Stimulated activated CD8-positive, alpha-beta memory T cell treated with anti-CD3 and anti-CD28 coated beads, Interleukin-15, amount 100 ng/mL, for 4 hours (primary cell): Measurements from ENCODE around the gene ARHGEF5.
"Not testable (repeated sequence)": the region's sequence is repeated elsewhere in the genome, so short reads cannot be mapped to it uniquely, and the experiment has no call there.

Experiments used
- DNase-seq, 2 donors: peaks; one replicate each; pipeline ENCODE4 v3.0.0-alpha.2; 2020; ENCODE audit warnings: low read depth in 2 of 2

The ARHGEF5 gene

GRCh38 chr7:144384071-144384470 lies 28.9 kb downstream of the ARHGEF5 start:
- no peak for DNase-seq

DNA sequence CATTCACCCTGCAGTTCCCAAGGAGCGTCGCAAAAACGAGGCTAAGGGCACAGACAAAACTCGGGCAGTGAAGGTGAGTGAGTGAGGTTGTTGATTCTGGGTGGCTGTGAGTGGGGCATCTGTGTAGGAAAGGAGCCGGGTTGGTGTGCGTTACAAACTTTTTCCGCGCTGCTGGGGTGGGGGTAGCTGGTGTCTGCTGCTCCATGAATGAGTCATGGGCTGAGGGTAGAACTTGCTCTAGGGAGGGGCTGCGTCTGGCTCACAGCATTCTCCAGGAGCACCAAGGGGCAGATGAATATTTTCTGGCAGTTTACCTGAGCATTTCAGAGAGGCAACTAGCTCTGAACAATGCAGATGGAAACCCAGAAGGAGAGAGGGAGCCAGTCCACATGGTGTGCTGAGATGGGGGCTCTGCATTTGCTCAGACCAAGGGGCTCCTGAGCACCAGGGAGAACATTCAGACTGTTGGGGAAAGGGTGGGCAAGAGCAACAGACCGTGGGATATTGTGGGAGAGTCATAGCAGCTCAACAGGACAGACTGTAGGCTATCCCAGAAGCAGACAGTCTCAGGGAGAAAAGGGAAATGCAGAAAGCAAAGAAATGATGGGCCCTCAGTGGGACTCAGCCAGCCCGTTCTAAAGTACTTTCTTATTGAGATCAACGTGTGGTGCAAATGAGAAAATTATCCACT lies 29.5 kb downstream of the ARHGEF5 start:
- DNase-seq: no peak

DNA sequence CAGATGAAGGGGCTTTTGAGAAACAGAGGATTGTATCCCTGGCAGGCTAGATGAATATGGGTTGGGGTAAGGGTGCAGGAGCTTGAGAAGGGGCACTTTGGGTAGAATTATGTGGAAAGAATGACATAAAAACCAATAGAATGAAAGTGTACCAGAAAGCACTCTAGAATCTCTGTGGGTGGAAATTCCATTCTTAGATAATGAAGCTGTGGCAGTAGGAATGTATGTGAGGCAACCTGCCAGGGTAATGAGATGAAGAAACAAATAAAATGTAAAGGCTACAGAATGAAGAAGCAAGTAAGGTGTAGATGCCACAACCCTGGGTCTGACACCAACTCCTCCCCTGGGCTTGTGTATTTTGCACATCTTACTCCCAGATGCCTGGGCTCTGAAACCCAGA lies 31.5 kb downstream of the ARHGEF5 start:
- no peak for DNase-seq

GRCh38 chr7:144388950-144389349 lies 33.7 kb downstream of the ARHGEF5 start:
- no peak for DNase-seq

- no peak for DNase-seq
Observed at GRCh38 chr7:144390481-144390880, 35.3 kb downstream of the ARHGEF5 start.

GRCh38 chr7:144391014-144391413 lies 35.8 kb downstream of the ARHGEF5 start:
- DNase-seq: no peak

GRCh38 chr7:144391823-144392255 lies 36.6 kb downstream of the ARHGEF5 start:
- DNase-seq: no peak

DNA sequence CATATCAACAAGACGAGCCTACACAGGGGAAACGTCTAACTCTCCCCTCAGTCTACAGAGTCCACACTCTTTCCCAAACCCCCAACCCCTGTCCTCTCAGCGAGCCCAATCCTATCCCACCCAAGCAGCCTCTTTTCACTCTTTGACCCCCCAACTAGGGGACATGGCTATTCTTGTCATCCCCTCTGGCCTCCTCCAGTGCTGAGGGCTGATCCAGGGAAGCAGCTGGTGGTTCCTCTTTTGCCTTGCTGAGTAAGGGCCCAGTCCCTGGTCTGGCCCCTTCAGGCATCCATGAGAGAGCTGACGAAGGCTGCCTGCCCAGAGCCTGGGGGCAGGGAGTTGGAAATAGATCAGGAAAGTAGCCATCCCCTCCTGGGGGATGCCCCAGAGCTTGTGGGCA lies 41.9 kb downstream of the ARHGEF5 start:
- no peak for DNase-seq

DNA sequence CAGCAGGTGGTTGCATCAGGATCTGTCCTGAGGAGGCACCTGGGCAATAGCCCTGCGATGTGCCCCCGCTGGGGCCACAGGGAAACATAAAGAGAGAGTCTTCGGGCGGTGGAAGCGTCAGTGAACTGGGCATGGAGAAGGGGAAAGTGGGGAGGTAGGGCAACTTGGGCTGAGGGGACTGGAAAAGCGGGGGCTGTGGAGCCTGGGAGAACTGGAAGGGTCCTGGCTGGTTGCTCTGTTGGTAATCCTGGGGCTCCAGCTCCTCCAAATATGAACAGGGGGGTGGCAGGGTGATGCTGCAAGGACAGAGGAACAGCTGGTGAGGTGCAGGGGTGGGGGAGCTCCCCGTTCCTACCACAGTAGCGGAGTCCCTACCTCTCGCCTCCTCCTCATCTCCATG lies 43.1 kb downstream of the ARHGEF5 start:
- no peak for DNase-seq

DNA sequence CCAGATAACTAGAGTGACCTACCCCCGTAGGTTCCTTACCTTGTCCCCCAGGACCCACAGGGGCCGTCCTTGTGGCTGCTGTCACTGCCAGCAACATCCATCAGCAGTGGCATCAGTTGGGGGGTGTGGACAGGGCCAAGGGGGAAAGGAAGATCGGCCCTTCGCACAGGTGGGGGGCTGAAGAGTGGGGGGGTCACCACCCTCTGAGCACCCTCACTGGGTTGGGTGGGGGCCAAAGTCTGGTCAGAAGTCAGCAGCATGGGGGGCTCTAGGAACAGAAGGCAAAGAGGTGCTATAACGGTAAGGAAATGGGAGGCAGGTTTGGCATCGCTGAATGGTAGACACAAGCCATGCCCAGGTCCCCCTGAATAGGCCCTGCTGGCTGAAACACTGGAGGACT lies 43.7 kb downstream of the ARHGEF5 start:
- DNase-seq: no peak

- DNase-seq: no peak
Observed at GRCh38 chr7:144399946-144400345, 44.7 kb downstream of the ARHGEF5 start.

DNA sequence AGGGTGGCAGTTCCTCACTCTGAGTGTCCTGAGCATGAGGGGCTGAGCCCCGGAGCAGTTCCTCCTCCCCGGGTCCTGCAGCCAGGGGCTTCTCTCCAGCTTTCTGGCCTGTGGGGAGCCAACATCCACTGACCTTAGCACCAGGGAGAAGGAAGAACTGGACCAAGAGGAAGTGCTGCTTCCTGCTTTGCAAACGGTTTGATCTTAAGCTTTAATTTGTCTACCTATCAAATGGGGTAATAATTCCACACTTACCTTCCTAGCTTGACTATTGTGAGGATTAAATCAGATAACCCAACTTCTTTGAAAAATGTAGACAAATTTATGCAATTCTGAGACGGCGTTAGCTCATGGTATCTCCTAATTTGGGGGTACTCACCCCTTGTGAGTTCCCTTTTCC lies 46.3 kb downstream of the ARHGEF5 start:
- DNase-seq: no peak

DNA sequence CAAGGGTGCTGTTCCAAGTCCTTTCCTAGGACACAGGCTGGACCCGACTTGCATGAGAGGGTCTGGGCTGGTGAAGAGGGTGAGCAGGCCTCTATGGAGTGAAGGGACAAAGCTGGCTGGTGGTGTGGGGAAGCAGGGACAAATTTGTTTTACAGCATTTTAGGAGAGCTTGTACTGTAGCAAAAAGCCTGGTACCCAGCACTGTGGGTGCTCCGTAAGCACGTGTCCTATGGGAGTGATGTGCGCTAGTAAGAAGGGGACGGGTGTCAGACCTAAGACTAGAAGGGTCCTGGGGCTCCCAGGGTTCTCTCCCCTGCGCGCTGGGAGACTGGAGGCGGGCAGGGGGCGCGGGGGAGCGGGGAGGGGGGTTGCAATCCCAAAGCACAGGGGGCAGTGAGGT lies 47.9 kb downstream of the ARHGEF5 start:
- DNase-seq: no peak

GRCh38 chr7:144403649-144404061 lies 48.5 kb downstream of the ARHGEF5 start, which contains the start of gene NOBOX:
NOBOX (minus strand) TSS chr7:144403693.
- no peak for DNase-seq

DNA sequence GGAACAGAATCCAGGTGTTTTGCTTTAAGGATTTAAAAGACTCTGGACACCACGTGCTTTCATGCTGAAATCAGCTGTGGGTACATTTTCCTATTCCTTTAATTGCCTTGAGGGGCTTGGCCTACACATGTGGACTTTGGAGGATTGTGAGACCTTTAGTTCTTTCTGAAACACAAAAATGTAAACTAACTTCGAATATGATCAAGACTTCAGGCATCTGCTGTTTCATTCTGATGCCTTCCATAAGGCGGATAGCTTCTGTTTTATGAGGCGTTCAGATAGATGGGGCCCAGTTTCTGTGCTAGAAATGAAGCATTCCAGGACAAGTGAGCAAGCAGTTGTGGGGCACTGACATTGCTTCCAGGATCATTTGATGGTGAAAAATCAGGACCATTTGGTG lies 49.7 kb downstream of the ARHGEF5 start:
- no peak for DNase-seq

- no peak for DNase-seq
Observed at GRCh38 chr7:144407266-144407931, 52.2 kb downstream of the ARHGEF5 start.

DNA sequence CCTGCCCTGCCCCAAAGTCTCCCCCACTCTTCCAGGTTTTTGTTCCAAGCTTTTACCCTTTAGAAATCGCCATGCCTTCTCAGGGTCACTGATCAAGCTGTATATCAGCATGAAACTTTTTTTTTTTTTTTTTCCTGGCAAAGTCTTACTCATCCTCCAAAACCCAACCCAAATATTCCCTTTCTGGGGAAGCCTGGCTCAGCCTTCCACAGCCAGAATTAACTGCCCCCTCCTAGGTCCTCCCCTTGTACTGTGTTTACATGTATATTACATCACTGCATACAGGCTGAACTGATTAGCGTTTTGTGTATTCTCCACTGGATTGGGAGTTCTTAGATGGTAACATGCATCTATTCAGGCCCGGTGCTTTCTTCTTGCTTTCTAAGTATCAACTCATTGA lies 52.9 kb downstream of the ARHGEF5 start:
- DNase-seq: no peak

DNA sequence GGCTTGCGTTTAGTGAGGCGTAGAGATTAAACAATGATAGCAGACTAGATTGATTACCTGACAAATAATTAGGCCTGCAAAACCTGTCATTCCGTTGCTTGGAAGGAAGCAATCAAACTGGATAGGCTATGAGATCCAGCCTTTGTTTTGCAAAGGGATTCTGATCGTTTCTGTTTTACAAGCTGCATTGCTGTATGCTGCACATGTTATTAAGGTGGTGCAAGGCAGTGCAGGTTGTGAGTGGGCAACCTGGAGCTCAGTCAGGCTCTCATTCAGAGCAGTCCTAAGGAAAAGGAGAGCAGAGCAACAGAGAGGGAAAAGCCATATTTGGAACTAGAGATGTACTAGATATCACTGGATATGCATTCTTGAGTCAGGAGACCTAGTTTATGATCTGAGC lies 55.2 kb downstream of the ARHGEF5 start:
- no peak for DNase-seq

- no peak for DNase-seq
Observed at GRCh38 chr7:144414815-144415214, 59.6 kb downstream of the ARHGEF5 start.

GRCh38 chr7:144415858-144416257 lies 60.7 kb downstream of the ARHGEF5 start:
- DNase-seq: no peak

- DNase-seq: no peak
Observed at GRCh38 chr7:144416341-144416740, 61.1 kb downstream of the ARHGEF5 start.

- DNase-seq: not testable (repeated sequence)
Observed at GRCh38 chr7:144418931-144419330, 63.7 kb downstream of the ARHGEF5 start.

DNA sequence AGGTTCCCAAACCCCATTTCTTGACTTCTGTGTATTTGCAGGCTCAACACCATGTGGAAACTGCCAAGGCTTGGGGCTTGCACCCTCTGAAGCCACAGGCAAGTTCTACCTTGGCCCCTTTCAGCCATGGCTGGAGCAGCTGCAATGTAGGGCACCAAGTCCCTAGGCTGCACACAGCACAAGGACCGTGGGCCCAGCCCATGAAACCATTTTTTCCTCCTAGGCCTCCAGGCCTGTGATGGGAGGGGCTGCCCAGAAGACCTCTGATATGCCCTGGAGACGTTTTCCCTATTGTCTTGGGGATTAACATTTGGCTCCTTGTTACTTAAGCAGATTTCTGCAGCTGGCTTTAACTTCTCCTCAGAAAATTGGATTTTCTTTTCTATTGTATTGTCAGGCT lies 72.3 kb downstream of the ARHGEF5 start:
- DNase-seq: not testable (repeated sequence)

DNA sequence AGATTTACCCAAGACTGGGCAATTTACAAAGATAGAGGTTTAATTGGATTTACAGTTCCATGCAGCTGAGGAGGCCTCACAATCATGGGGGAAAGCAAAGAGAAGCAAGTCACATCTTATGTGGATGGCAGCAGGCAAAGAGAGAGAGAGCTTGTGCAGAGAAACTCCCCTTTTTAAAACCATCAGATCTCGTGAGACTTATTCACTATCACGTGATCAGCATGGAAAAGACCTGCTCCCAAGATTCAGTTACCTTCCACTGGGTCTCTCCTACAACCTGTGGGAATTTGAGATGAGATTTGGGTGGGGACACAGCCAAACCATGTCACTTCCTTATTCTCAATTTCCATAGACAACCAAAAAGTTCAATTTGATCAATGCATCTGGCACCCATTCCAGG lies 73.2 kb downstream of the ARHGEF5 start:
- no peak for DNase-seq
